ENCODE measurements around the gene ANAPC5. TPM values are rescaled to one million over a fixed set of nuclear protein-coding genes. Genes with fewer than 3 reads are reported as not detected.

ANAPC5 gene
- total RNA-seq, 4 donors from 2014 or later, result 70.9 to 81.8 (median 75.5) TPM

- Histone ChIP-seq H3K4me1 (peaks cover 0 to 21% (median 6%) of the 10 kb centered on the region in 4 donors), H3K27me3 (no peaks in the 10 kb centered on the region), H3K4me3 (no peak overlapping the region), H3K9me3 (no peaks in the 10 kb centered on the region), H3K36me3 (peaks cover 41 to 72% (median 67%) of the 10 kb centered on the region in 4 donors), H3K27ac (replicated peaks in 1 of 4) (no peak overlapping the region)
- no peak for DNase-seq (ENCODE audit: extremely low spot score)
- WGBS, result 85% methylated on average over 4 of the region's 4 CpGs
- TF ChIP-seq EP300 (IDR thresholded peaks at IDR 0.05), result no peak
- TF ChIP-seq, protein P1, sequence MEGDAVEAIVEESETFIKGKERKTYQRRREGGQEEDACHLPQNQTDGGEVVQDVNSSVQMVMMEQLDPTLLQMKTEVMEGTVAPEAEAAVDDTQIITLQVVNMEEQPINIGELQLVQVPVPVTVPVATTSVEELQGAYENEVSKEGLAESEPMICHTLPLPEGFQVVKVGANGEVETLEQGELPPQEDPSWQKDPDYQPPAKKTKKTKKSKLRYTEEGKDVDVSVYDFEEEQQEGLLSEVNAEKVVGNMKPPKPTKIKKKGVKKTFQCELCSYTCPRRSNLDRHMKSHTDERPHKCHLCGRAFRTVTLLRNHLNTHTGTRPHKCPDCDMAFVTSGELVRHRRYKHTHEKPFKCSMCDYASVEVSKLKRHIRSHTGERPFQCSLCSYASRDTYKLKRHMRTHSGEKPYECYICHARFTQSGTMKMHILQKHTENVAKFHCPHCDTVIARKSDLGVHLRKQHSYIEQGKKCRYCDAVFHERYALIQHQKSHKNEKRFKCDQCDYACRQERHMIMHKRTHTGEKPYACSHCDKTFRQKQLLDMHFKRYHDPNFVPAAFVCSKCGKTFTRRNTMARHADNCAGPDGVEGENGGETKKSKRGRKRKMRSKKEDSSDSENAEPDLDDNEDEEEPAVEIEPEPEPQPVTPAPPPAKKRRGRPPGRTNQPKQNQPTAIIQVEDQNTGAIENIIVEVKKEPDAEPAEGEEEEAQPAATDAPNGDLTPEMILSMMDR (IDR thresholded peaks at IDR 0.05), result no peak
- intact Hi-C loops (cut with DNase I), result no loop called here
Measured at GRCh38 chr12:121345151-121345815, 6.9 kb downstream of the ANAPC5 start.

GRCh38 chr12:121344506-121344905 lies 7.7 kb downstream of the ANAPC5 start:
- H3K27me3 ChIP-seq, result no peaks in the 10 kb centered on the region
- WGBS, result 91% methylated on average over 3 of the region's 3 CpGs
- peaks cover 41 to 77% (median 71%) of the 10 kb centered on the region in 4 donors for H3K36me3 ChIP-seq
- TF ChIP-seq POLR2AphosphoS5 (IDR thresholded peaks at IDR 0.05) (no peak), POLR2A (IDR thresholded peaks at IDR 0.05; ENCODE audit: low read depth) (no peak), EP300 (IDR thresholded peaks at IDR 0.05) (no peak)
- TF ChIP-seq, protein P1 (IDR thresholded peaks at IDR 0.05), result no peak
- intact Hi-C loops (cut with DNase I), result no loop called here
- H3K4me1 ChIP-seq, result peaks cover 0 to 13% (median under 1%) of the 10 kb centered on the region in 4 donors
- DNase-seq (ENCODE audit: extremely low spot score), result no peak
- no peak overlapping the region for H3K27ac ChIP-seq (replicated peaks in 1 of 4)
- H3K4me3 ChIP-seq, result no peak overlapping the region
- H3K9me3 ChIP-seq, result no peaks in the 10 kb centered on the region

GRCh38 chr12:121337416-121337815 lies 14.8 kb downstream of the ANAPC5 start:
- TF ChIP-seq POLR2AphosphoS5 (IDR thresholded peaks at IDR 0.05) (no peak), EP300 (IDR thresholded peaks at IDR 0.05) (no peak), POLR2A (IDR thresholded peaks at IDR 0.05; ENCODE audit: low read depth) (no peak)
- TF ChIP-seq, protein P1 (IDR thresholded peaks at IDR 0.05), result no peak
- Histone ChIP-seq H3K27ac (replicated peaks in 1 of 4) (no peak overlapping the region), H3K4me1 (peaks cover 0 to 5% (median 3%) of the 10 kb centered on the region in 4 donors), H3K9me3 (no peaks in the 10 kb centered on the region), H3K4me3 (no peak overlapping the region), H3K27me3 (no peaks in the 10 kb centered on the region), H3K36me3 (peaks cover 11 to 83% (median 73%) of the 10 kb centered on the region in 4 donors)
- intact Hi-C loops (cut with DNase I), result no loop called here
- DNase-seq (ENCODE audit: extremely low spot score), result no peak
- WGBS, result 95% methylated on average over 4 of the region's 4 CpGs

DNA sequence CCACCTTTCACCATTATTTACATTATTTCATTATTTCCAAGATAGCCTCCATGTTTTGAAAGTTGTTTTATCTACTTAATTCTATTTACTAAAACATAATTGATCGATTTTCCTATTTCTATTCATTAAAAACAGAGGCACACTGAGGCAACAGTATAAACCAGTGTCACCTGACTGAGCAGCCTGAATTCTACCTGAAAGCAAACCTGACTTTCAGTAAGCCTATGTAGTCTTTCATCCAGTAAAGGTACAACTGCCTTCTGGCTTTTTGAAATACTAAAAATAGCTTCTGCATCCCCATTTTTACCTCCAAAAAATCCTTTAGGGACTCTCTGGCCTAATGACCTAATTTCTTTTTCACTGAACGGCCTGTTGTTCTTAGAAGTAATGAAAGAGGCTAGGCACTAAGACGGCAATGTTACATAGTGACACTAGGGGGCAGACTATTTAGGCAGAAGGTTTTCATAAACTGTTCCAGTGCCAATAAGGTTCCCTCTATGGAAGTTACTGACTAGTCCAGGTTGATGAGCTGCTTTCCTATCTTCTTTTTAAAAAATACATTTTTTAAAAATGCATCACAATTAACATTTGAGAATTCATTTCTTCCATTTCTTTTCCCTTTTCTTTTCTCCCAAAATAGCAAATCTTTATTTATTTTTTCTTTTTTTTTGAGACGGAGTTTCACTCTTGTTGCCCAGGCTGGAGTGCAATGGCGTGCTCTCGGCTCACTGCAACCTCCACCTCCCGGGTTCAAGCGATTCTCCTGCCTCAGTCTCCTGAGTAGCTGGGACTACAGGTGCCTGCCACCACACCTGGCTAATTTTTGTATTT lies 17.5 kb downstream of the ANAPC5 start:
- 59% methylated on average over 8 of the region's 8 CpGs for WGBS
- intact Hi-C loops (cut with DNase I), result loop anchor here (1.0 kb wide), 1 partner anchor 109 kb away; no protein-coding TSS in a partner anchor
- Histone ChIP-seq H3K4me1 (peaks cover 0 to 5% (median 3%) of the 10 kb centered on the region in 4 donors), H3K36me3 (peaks cover 14 to 83% (median 76%) of the 10 kb centered on the region in 4 donors), H3K4me3 (no peak overlapping the region), H3K27ac (replicated peaks in 1 of 4) (no peak overlapping the region), H3K27me3 (no peaks in the 10 kb centered on the region), H3K9me3 (no peaks in the 10 kb centered on the region)
- TF ChIP-seq POLR2AphosphoS5 (IDR thresholded peaks at IDR 0.05) (no peak), POLR2A (IDR thresholded peaks at IDR 0.05; ENCODE audit: low read depth) (no peak)
- TF ChIP-seq, protein P1 (IDR thresholded peaks at IDR 0.05), result peak; percentile 87 to 91 (median 87)
- DNase-seq (ENCODE audit: extremely low spot score), result no peak

Measured in esophagus muscularis mucosa (tissue), 4 donors.